HEK293T (cell line): ENCODE data around the gene OGN.

ENCODE experiments used
- CTBP1 ChIP-seq: fragments of 450-650 bp; IDR thresholded peaks from 2 replicates; pipeline ENCODE4 v1.6.1; 2016; ENCODE audit warnings: borderline replicate concordance
- FOXA1 ChIP-seq: fragments of 450-650 bp; IDR thresholded peaks from 2 replicates; pipeline ENCODE4 v1.6.1; 2016; ENCODE audit warnings: mild to moderate bottlenecking
- LEF1 ChIP-seq: fragments of 450-650 bp; IDR thresholded peaks from 2 replicates; pipeline ENCODE4 v1.6.1; 2017; ENCODE audit warnings: mild to moderate bottlenecking, borderline replicate concordance
- TARDBP ChIP-seq: fragments of 450-650 bp; IDR thresholded peaks from 2 replicates; pipeline ENCODE4 v1.6.1; 2016
- ZNF384 ChIP-seq: fragments of 450-650 bp; IDR thresholded peaks from 2 replicates; pipeline ENCODE4 v1.6.1; 2016

GRCh38 chr9:92432350-92432749 is 28.0 kb upstream of the OGN start:
- no peak for TF ChIP-seq FOXA1
- TF ChIP-seq LEF1, result no peak
- TF ChIP-seq CTBP1, result no peak
- no peak for TF ChIP-seq TARDBP
- TF ChIP-seq ZNF384, result no peak
